Measurements from ENCODE around the gene HSD11B1. TPM values are rescaled to one million over a fixed set of nuclear protein-coding genes. Genes with fewer than 3 reads are reported as not detected.
"Not testable (repeated sequence)": the region's sequence is repeated elsewhere in the genome, so short reads cannot be mapped to it uniquely, and the experiment has no call there.

HSD11B1 gene
- total RNA-seq, 1 experiment from 2014 or later: 0.21 TPM

DNA sequence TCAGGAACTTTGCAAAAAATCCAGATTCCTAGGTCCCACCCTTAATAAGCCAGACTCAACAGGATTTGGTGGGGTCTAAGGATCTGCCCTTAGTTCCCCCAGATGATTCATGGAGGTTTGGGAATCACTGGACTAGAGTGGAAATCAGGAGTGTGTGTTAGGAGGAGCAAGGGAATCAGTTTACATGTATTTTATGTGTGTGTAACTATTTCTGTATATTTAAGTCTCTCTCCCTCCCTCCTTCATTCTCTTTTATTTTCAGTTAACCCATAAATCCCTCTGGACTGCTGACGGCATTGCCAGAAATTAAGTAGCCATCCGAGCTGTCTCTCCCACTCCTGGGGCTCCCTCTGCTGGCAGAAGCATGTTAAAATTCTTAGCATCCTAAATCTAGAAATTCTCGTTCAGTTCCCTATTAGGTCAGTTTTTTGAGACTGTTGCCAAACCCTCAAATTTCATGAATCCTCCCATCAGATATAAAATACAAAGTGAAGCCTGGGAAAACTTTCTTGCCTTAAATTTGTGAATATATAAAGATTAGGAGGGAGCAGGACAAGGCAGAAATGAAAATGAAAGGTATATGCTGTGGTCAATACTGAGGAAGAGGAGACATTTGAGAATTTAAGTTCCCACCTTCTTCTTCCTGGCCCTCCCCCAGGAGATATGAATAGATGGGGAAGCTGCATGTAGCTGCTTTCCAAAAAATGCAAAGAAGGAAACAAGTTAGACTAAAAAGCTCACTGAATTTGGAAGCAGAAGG is 11.7 kb upstream of the HSD11B1 start:
- H3K27ac Mint-ChIP-seq (ENCODE audit: low read depth, unreplicated experiment): peak overlapping the region; percentile 55
- DNase-seq (ENCODE audit: unreplicated experiment): peak; percentile 98
- CTCF ChIA-PET: interaction anchor here (0.5 to 21.9 kb wide), 36 partner anchors 12 to 251 kb away, joined by 3 to 564 read pairs (median 5); partner anchors contain the start of genes CAMK1G, G0S2, HSD11B1 and LAMB3
- TF ChIP-seq, protein P1, sequence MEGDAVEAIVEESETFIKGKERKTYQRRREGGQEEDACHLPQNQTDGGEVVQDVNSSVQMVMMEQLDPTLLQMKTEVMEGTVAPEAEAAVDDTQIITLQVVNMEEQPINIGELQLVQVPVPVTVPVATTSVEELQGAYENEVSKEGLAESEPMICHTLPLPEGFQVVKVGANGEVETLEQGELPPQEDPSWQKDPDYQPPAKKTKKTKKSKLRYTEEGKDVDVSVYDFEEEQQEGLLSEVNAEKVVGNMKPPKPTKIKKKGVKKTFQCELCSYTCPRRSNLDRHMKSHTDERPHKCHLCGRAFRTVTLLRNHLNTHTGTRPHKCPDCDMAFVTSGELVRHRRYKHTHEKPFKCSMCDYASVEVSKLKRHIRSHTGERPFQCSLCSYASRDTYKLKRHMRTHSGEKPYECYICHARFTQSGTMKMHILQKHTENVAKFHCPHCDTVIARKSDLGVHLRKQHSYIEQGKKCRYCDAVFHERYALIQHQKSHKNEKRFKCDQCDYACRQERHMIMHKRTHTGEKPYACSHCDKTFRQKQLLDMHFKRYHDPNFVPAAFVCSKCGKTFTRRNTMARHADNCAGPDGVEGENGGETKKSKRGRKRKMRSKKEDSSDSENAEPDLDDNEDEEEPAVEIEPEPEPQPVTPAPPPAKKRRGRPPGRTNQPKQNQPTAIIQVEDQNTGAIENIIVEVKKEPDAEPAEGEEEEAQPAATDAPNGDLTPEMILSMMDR (IDR thresholded peaks at IDR 0.05; ENCODE audit: unreplicated experiment): peak; percentile 100
- intact Hi-C loops (cut with micrococcal nuclease): loop anchor here (1.0 to 2.0 kb wide), 4 partner anchors 40 to 124 kb away; no protein-coding TSS in a partner anchor
- BruUV-seq (replicated peaks): no TSS peak
- no peaks in the 10 kb centered on the region for H3K9me3 Mint-ChIP-seq (ENCODE audit: unreplicated experiment)
- no peaks in the 10 kb centered on the region for H3K36me3 Mint-ChIP-seq (ENCODE audit: insufficient read depth, unreplicated experiment)
- POLR2A ChIA-PET: interaction anchor here (0.6 to 20.0 kb wide), 11 partner anchors 28 to 168 kb away, joined by 3 to 458 read pairs (median 5); partner anchors contain the start of gene LAMB3
- peaks cover 17% of the 10 kb centered on the region for H3K27me3 Mint-ChIP-seq (ENCODE audit: insufficient read depth, unreplicated experiment)
- H3K4me3 Mint-ChIP-seq (ENCODE audit: unreplicated experiment): no peak overlapping the region
- H3K4me1 Mint-ChIP-seq (ENCODE audit: insufficient read depth, unreplicated experiment): peaks cover 64% of the 10 kb centered on the region

DNA sequence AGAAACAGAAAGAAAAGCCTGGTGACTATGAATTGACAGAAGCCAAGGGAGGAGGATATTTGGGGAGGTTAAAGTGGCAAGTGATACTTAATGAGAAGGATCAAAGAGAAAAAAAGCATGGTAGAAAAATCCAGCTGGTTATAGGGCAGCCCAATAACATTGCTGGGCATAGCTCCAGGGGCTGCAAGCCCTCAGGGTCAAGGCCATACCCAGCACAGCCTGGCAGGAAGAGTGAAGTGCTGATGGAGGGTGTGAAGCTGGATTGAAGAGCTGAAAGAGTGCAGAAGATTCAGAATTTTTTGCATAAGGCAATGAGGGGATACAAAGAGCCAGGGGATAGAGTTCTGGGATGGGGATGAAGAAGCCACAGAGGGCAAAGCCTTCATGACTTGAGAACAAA is 8.0 kb upstream of the HSD11B1 start:
- no peak for DNase-seq (ENCODE audit: unreplicated experiment)
- TF ChIP-seq, protein P1 (IDR thresholded peaks at IDR 0.05; ENCODE audit: unreplicated experiment): no peak
- intact Hi-C loops (cut with micrococcal nuclease): no loop called here
- no TSS peak for BruUV-seq (replicated peaks)
- H3K27me3 Mint-ChIP-seq (ENCODE audit: insufficient read depth, unreplicated experiment): peaks cover 17% of the 10 kb centered on the region
- H3K9me3 Mint-ChIP-seq (ENCODE audit: unreplicated experiment): no peaks in the 10 kb centered on the region
- peaks cover 38% of the 10 kb centered on the region for H3K4me1 Mint-ChIP-seq (ENCODE audit: insufficient read depth, unreplicated experiment)
- POLR2A ChIA-PET: interaction anchor here (0.7 to 1.4 kb wide), 5 partner anchors 20 to 120 kb away, joined by 3 to 4 read pairs (median 3); no protein-coding TSS in a partner anchor
- CTCF ChIA-PET: interaction anchor here (0.7 to 21.9 kb wide), 15 partner anchors 31 to 130 kb away, joined by 3 to 564 read pairs (median 3); partner anchors contain the start of gene LAMB3
- no peak overlapping the region for H3K4me3 Mint-ChIP-seq (ENCODE audit: unreplicated experiment)
- H3K27ac Mint-ChIP-seq (ENCODE audit: low read depth, unreplicated experiment): no peak overlapping the region
- no peaks in the 10 kb centered on the region for H3K36me3 Mint-ChIP-seq (ENCODE audit: insufficient read depth, unreplicated experiment)

DNA sequence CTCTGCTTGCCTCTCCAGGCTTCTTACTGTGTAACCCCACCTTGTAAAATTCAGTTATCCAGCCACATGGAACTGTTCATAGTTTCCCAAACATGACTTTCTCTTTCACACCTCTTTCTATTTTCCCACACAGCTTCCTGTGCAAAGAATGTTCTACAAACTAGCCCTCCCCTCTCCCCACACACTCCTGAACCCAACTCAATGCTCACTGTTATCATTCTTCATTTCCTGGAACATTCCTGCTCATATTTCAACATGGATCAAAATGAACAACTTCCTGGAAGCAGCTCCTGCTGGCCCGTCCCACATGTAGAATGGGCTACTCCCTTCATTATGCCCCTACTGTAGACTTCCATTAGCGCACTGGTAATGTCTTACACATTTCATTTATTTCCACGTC is 7.5 kb upstream of the HSD11B1 start:
- no TSS peak for BruUV-seq (replicated peaks)
- H3K9me3 Mint-ChIP-seq (ENCODE audit: unreplicated experiment): no peaks in the 10 kb centered on the region
- TF ChIP-seq, protein P1 (IDR thresholded peaks at IDR 0.05; ENCODE audit: unreplicated experiment): no peak
- CTCF ChIA-PET: interaction anchor here (0.6 to 21.9 kb wide), 17 partner anchors 31 to 1146 kb away, joined by 3 to 564 read pairs (median 3); partner anchors contain the start of gene LAMB3
- intact Hi-C loops (cut with micrococcal nuclease): no loop called here
- no peak overlapping the region for H3K4me3 Mint-ChIP-seq (ENCODE audit: unreplicated experiment)
- no peaks in the 10 kb centered on the region for H3K36me3 Mint-ChIP-seq (ENCODE audit: insufficient read depth, unreplicated experiment)
- peaks cover 17% of the 10 kb centered on the region for H3K27me3 Mint-ChIP-seq (ENCODE audit: insufficient read depth, unreplicated experiment)
- peaks cover 33% of the 10 kb centered on the region for H3K4me1 Mint-ChIP-seq (ENCODE audit: insufficient read depth, unreplicated experiment)
- POLR2A ChIA-PET: interaction anchor here (0.7 to 1.4 kb wide), 6 partner anchors 10 to 120 kb away, joined by 3 to 4 read pairs (median 3); no protein-coding TSS in a partner anchor
- no peak overlapping the region for H3K27ac Mint-ChIP-seq (ENCODE audit: low read depth, unreplicated experiment)
- DNase-seq (ENCODE audit: unreplicated experiment): no peak

DNA sequence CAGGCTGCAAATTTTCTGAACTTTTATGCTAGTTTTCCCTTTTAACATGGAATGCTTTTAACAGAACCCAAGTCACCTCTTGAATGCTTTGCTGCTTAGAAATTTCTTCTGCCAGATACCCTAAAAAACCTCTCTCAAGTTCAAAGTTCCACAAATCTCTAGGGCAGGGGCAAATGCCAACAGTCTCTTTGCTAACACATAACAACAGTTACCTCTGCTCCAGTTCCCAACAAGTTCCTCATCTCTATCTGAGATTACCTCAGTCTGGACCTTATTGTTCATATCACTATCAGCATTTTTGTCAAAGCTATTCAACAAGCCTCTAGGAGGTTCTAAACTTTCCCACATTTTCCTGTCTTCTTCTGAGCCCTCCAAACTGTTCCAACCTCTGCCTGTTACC is 4.0 kb upstream of the HSD11B1 start:
- H3K27me3 Mint-ChIP-seq (ENCODE audit: insufficient read depth, unreplicated experiment); H3K27ac Mint-ChIP-seq (ENCODE audit: low read depth, unreplicated experiment); DNase-seq (ENCODE audit: unreplicated experiment); POLR2A ChIA-PET; intact Hi-C loops (cut with micrococcal nuclease); BruUV-seq (replicated peaks); H3K36me3 Mint-ChIP-seq (ENCODE audit: insufficient read depth, unreplicated experiment); H3K9me3 Mint-ChIP-seq (ENCODE audit: unreplicated experiment); H3K4me3 Mint-ChIP-seq (ENCODE audit: unreplicated experiment): not testable (repeated sequence)
- H3K4me1 Mint-ChIP-seq (ENCODE audit: insufficient read depth, unreplicated experiment): peaks cover 17% of the 10 kb centered on the region
- CTCF ChIA-PET: interaction anchor here (0.7 to 21.9 kb wide), 8 partner anchors 12 to 124 kb away, joined by 3 to 564 read pairs (median 4); partner anchors contain the start of gene LAMB3
